Prostate gland (tissue), 2 donors: ENCODE measurements around the gene NRXN3. TPM values are rescaled to one million over a fixed set of nuclear protein-coding genes. Genes with fewer than 3 reads are reported as not detected.

ENCODE experiments used
- DNase-seq: peaks from one replicate; pipeline ENCODE4 v3.0.0-alpha.2; 2019; ENCODE audit warnings: low spot score
- H3K27ac ChIP-seq, 2 donors: fragments of 200-600 bp; sonication (generic); 2 replicates each; pipeline ENCODE4 v1.5.1; 2017 to 2019
- H3K27me3 ChIP-seq: fragments of 200-600 bp; sonication (generic); replicated peaks from 2 replicates; pipeline ENCODE4 v1.5.1; 2019; ENCODE audit not compliant: insufficient read depth
- H3K36me3 ChIP-seq, 2 donors: fragments of 200-600 bp; sonication (generic); 1 replicate in 1 of 2; 2 replicates in 1 of 2; pipeline versions ENCODE4 v1.5.1 to v1.8.1; 2017 to 2019
- H3K4me1 ChIP-seq: fragments of 200-600 bp; sonication (generic); replicated peaks from 2 replicates; pipeline ENCODE4 v1.5.1; 2019
- H3K4me3 ChIP-seq, 2 donors: fragments of 200-600 bp; sonication (generic); 2 replicates each; pipeline ENCODE4 v1.5.1; 2017 to 2019
- H3K9me3 ChIP-seq: fragments of 200-600 bp; sonication (generic); 2 replicates; pipeline ENCODE4 v1.5.1; 2017
- CTCF ChIP-seq, 4 experiments: fragments of 200-600 bp in 2 of 4; fragments of 450-650 bp in 2 of 4; sonication (generic) in 2 of 4; IDR thresholded peaks; 1 replicate in 3 of 4; 2 replicates in 1 of 4; pipeline ENCODE4 v1.5.1; 2016 to 2019; ENCODE audit warnings: antibody characterized with exemption in 4 of 4, mild to moderate bottlenecking in 2 of 4, moderate library complexity in 2 of 4
- POLR2A ChIP-seq: fragments of 450-650 bp; IDR thresholded peaks from one replicate; pipeline ENCODE4 v1.6.1; 2016; ENCODE audit warnings: antibody characterized with exemption, mild to moderate bottlenecking
- POLR2AphosphoS5 ChIP-seq: sonication (generic); formaldehyde crosslinking; IDR thresholded peaks from one replicate; pipeline ENCODE4 v1.6.1; 2017; ENCODE audit warnings: antibody characterized with exemption
- WGBS: methylation state at CpG from one replicate; pipeline ENCODE4 v1.1.5; 2018; 5-methylcytosine and 5-hydroxymethylcytosine counted together
- intact Hi-C: fragments of 100-400 bp; cut with DNase I; formaldehyde crosslinking; loops from one replicate; pipeline ENCODE4 v1.14.2; 2022
- total RNA-seq, 2 donors: library from RNA; depleted of rRNA; stranded (reverse); fragments of >200 nt; gene quantifications; one replicate each; pipeline ENCODE4 v1.1.0, GENCODE V29; 2016

NRXN3 gene
- total RNA-seq, 2 donors from 2014 or later = 6.6 to 8.2 TPM

DNA sequence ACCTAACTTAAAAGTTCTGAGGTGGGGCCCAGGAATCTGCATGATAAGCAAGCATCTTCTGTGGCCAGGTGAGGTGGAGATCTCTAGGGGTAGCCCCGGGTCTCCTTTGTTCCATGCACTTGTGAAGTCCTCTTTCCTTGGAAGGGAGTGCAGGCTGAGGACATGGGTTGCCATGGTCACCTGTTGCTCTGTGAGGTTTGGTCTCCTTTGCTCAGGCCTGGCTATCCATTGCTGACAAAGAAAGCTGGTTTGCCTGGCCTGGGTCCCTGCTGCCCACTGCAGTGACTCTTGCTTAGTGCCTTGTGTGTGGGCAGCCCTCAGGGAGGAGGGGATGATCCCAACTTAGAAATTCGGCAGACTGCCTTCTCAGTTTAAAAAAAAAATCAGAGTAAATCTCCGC is 11.1 kb downstream of the NRXN3 start:
- Histone ChIP-seq H3K27ac (no peak overlapping the region), H3K4me1 (no peaks in the 10 kb centered on the region), H3K4me3 (no peak overlapping the region), H3K36me3 (no peaks in the 10 kb centered on the region), H3K9me3 (no peaks in the 10 kb centered on the region), H3K27me3 (no peaks in the 10 kb centered on the region)
- no peak for DNase-seq
- intact Hi-C loops = no loop called here
- no peak for TF ChIP-seq POLR2A
- no peak for TF ChIP-seq CTCF (IDR thresholded peaks at IDR 0.05)
- TF ChIP-seq POLR2AphosphoS5 = no peak
- 58% methylated on average over 3 of the region's 3 CpGs for WGBS

GRCh38 chr14:78182722-78183121 is 12.5 kb downstream of the NRXN3 start:
- Histone ChIP-seq H3K27ac (no peak overlapping the region), H3K4me1 (no peaks in the 10 kb centered on the region), H3K36me3 (no peaks in the 10 kb centered on the region), H3K9me3 (no peaks in the 10 kb centered on the region), H3K27me3 (no peaks in the 10 kb centered on the region), H3K4me3 (no peak overlapping the region)
- TF ChIP-seq POLR2A = no peak
- TF ChIP-seq POLR2AphosphoS5 = no peak
- no peak for TF ChIP-seq CTCF (IDR thresholded peaks at IDR 0.05)
- intact Hi-C loops = no loop called here
- DNase-seq = no peak
- 70% methylated on average over 7 of the region's 7 CpGs for WGBS

- intact Hi-C loops = no loop called here
- TF ChIP-seq POLR2AphosphoS5 (no peak), CTCF (IDR thresholded peaks at IDR 0.05) (no peak), POLR2A (no peak)
- Histone ChIP-seq H3K27me3 (no peaks in the 10 kb centered on the region), H3K27ac (no peak overlapping the region), H3K4me3 (no peak overlapping the region), H3K9me3 (no peaks in the 10 kb centered on the region), H3K4me1 (no peaks in the 10 kb centered on the region), H3K36me3 (no peaks in the 10 kb centered on the region)
- 93% methylated on average over 5 of the region's 5 CpGs for WGBS
- DNase-seq = no peak
Observed at GRCh38 chr14:78184157-78184556, 14.0 kb downstream of the NRXN3 start.

DNA sequence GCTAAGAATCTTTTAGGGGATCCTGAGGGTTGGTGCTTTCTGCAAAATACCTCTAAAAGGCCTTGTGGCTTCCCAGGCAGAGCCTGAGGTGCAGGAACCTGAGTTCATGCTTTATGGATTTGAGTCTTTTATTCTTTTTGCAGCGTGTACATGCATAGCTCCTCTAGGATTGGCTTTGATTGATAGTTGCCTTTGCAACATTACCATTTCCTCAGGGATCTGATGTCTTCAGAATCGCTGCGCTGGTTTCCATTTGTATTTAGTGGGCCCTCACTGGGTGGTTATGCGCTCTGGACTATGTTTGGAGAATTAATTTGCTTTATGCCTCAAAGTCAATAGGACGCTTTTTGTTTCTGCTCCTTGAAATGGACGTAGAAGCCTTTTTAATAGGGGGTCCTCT is 16.1 kb downstream of the NRXN3 start:
- Histone ChIP-seq H3K27ac (no peak overlapping the region), H3K4me3 (no peak overlapping the region), H3K27me3 (no peaks in the 10 kb centered on the region), H3K9me3 (no peaks in the 10 kb centered on the region), H3K4me1 (no peaks in the 10 kb centered on the region), H3K36me3 (no peaks in the 10 kb centered on the region)
- WGBS = 90% methylated on average over 6 of the region's 6 CpGs
- no peak for DNase-seq
- intact Hi-C loops = no loop called here
- no peak for TF ChIP-seq POLR2AphosphoS5
- TF ChIP-seq POLR2A = no peak
- no peak for TF ChIP-seq CTCF (IDR thresholded peaks at IDR 0.05)

DNA sequence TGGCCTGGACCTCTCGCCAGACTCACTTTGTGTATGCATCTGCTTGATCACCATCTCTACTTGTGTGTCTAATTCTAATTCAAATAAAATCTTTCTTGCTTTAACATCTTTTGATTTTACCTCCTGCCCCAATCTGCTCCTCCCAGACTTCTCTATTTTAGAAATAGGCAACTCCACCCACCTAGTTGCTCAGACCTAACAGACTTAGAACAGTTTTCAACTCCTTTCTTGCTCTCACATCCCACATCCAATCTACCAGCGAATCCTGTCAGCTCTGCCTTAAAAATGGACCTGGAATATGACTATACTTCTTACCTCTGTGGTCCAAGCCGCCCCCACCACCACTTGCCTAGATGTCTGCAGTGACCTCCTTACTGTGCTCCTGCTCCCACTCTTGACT is 18.7 kb downstream of the NRXN3 start:
- Histone ChIP-seq H3K9me3 (no peaks in the 10 kb centered on the region), H3K4me3 (no peak overlapping the region), H3K4me1 (no peaks in the 10 kb centered on the region), H3K27me3 (no peaks in the 10 kb centered on the region), H3K36me3 (no peaks in the 10 kb centered on the region), H3K27ac (no peak overlapping the region)
- 87% methylated on average over 3 of the region's 3 CpGs for WGBS
- intact Hi-C loops = no loop called here
- DNase-seq = no peak
- TF ChIP-seq CTCF (IDR thresholded peaks at IDR 0.05) = no peak
- TF ChIP-seq POLR2A = no peak
- TF ChIP-seq POLR2AphosphoS5 = no peak
